Activated T-cell treated with anti-CD3 and anti-CD28 coated beads, Interleukin-2, amount 50 U/mL, for 4 hours (primary cell): ENCODE data around the gene PSMA5. TPM values are rescaled to one million over a fixed set of nuclear protein-coding genes. Genes with fewer than 3 reads are reported as not detected.
"Not testable (repeated sequence)": the region's sequence is repeated elsewhere in the genome, so short reads cannot be mapped to it uniquely, and the experiment has no call there.

Experiments used
- ATAC-seq, 2 donors: fragments of 200-7000 bp; cut with Tn5 transposase; one replicate each; pipeline ENCODE4 v1.10.0; 2021
- DNase-seq: peaks from one replicate; pipeline ENCODE4 v3.0.0-alpha.2; 2020
- H3K27me3 Mint-ChIP-seq: one replicate; pipeline ENCODE4 v1.8.0; 2021; ENCODE audit warnings: low read depth, mixed read lengths
- H3K36me3 Mint-ChIP-seq: one replicate; pipeline ENCODE4 v1.8.0; 2022; ENCODE audit warnings: mixed read lengths; ENCODE audit not compliant: insufficient read depth
- H3K4me1 Mint-ChIP-seq: one replicate; pipeline ENCODE4 v1.8.0; 2021; ENCODE audit warnings: low read depth, mixed read lengths
- H3K4me3 Mint-ChIP-seq: one replicate; pipeline ENCODE4 v1.8.0; 2021; ENCODE audit warnings: mild to moderate bottlenecking, moderate library complexity, mixed read lengths
- H3K9me3 Mint-ChIP-seq: one replicate; pipeline ENCODE4 v1.8.0; 2021; ENCODE audit warnings: mixed read lengths
- total RNA-seq, 3 donors: library from RNA; stranded (reverse); gene quantifications; one replicate each; pipeline ENCODE4 v1.2.1, GENCODE V29; 2021

Gene PSMA5
- total RNA-seq, 3 donors from 2014 or later = 298 to 351 (median 300) TPM

DNA sequence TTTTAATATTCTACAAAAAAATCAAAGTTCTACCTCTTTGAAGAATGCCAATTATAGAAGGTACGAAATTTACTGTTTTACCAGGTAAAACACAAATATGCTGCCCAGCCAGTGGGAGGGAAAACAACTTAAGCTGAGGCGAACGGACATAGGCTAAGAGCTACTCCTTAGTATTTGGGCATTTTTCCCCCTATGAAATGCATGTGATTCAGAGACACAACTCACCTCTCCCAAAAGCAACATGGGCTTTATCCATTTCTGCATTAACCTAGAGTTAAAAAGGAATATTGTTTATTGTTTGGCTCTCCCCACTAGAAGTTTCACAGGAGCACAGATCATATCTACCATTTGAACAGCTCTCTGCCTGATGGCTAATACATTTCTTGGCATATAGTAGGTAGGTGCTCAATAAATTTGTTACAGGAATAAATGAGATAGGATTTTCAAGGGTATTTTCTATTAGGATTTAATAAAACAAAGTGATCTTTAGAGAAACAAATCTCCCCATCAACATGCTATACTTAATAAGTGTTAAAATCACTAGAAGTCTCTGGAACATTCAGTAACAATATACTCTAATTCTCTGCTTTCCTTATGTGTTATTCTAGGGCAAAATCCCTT is 26.1 kb downstream of the PSMA5 start:
- H3K9me3 Mint-ChIP-seq = no peaks in the 10 kb centered on the region
- H3K36me3 Mint-ChIP-seq = peaks cover 13% of the 10 kb centered on the region
- H3K4me1 Mint-ChIP-seq = peaks cover 18% of the 10 kb centered on the region
- H3K4me3 Mint-ChIP-seq = no peak overlapping the region
- peaks cover 25% of the 10 kb centered on the region for H3K27me3 Mint-ChIP-seq
- DNase-seq (no peak), ATAC-seq (no peak)

DNA sequence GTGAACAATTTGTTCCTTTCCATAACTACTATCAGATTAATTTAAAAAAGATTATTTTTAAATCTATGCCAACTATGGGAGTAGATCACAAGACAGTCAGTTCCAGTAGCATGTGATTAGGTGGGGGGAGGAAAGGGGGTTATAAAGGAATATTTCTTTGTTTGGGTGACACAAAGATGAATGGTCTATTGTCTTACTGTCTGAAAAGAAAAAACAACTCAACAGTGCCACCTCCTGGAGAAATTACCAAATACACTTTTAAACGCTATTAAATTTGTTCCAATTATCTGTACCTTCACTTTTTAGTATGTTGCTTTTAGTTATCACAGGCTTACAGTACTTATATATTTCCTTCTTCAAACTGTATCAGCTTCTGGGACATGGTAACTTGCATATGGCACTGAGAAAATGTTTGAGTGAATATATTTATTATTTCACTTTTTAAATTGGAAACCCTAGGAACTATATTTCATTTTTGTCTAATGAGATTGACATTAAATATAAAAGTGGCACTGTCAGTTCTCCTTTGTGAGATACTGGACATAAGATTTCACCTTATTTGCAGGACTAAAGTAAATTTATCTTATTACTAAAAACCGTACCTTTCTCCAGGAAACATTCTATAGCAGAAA is 26.8 kb downstream of the PSMA5 start:
- ATAC-seq (no peak), DNase-seq (no peak)
- peaks cover 7% of the 10 kb centered on the region for H3K36me3 Mint-ChIP-seq
- H3K27me3 Mint-ChIP-seq = peaks cover 32% of the 10 kb centered on the region
- no peak overlapping the region for H3K4me3 Mint-ChIP-seq
- no peaks in the 10 kb centered on the region for H3K9me3 Mint-ChIP-seq
- peaks cover 12% of the 10 kb centered on the region for H3K4me1 Mint-ChIP-seq

DNA sequence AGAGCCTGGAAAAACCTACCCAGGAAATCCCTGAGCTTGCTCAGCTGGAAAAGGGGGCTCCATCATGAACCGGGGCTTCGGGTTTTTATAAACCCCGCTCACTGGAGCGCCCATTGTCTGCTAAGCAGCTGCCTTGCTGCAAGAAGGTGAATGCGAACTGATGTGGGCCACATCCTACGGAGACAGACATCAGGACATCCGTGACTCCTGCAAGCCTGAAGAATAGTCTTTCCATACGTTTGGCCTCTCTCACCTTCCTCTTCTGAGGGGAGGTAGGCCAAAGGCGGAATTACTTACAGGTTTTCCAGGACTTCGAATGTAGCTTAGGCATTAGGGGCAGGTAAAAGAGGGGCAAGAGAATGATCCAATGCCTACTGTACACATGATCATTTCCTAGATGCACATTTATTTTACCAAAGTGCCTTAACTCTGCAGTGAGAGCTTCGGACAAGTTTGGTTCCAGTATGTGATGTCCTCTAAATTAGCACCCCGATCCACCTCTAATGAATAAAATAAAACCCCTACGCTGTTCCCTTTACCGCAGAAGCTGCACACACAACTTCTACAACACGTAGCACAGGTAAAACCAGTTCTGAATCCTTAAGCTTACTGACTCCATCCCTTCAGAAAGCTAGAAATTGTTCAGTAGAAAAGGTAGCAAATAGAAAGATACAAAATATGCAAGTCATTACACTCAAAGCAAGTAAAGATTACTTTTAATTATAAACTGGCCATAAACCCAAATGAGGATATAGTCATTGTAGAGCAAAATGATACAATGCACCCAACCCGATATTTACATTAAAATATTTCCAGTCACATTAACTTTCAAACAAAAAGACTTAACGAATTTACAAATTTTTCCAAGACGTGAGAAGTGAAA is 27.7 kb downstream of the PSMA5 start:
- Mint-ChIP-seq H3K27me3 (peaks cover 36% of the 10 kb centered on the region), H3K4me1 (peaks cover 12% of the 10 kb centered on the region), H3K9me3 (no peaks in the 10 kb centered on the region), H3K4me3 (peak overlapping the region; percentile 77), H3K36me3 (peaks cover 7% of the 10 kb centered on the region)
- ATAC-seq (no peak), DNase-seq (no peak)

DNA sequence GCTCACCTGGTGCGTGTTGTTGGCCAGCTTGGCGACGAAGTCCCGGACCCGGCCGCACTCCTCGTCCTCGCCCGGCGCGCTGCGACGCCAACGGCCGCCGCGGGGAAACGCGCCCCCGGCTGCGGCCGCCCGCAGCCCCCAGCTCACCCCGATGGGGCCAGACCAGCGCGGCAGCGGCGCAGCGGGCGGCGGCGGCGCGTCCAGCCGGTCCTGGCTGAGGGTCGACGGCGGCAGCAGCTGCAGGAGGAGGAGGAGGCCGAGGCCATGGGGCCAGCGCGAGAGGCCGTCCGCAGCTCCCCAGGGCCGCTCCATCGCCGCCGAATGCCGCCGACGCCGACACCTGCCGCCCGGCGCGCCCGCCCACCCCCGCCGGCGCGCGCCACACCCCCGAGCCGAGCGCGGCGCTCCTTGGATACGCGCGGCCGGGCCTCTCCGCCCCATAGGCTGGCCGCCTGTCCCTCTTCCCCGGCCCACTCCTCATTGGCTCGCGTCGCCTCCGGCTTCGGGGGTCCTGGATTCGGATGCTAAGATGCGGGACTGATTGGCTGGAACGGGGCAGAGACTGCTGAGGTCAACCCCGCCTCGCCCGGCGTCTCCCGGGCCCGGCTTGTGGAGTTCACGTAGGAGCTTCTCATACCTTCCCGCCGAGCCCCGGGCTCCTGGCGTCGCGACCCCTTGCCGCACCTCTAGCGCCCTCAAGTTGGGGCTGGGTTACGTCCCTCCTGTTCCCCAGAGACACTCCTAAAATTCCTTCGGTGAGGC is 28.5 kb downstream of the PSMA5 start, which contains the start of gene SORT1:
Gene SORT1, minus strand, starts transcription at position 338 of the 762 bp plus-strand sequence. Its CDS starts 26 bp downstream, at position 312.
- no peaks in the 10 kb centered on the region for H3K9me3 Mint-ChIP-seq
- ATAC-seq = peak; percentile 98 to 99
- peak; percentile 36 for DNase-seq
- H3K4me3 Mint-ChIP-seq = peak within 1 kb of the TSS; percentile 77
- peaks cover 7% of the 10 kb centered on the region for H3K36me3 Mint-ChIP-seq
- H3K4me1 Mint-ChIP-seq = peaks cover 12% of the 10 kb centered on the region
- H3K27me3 Mint-ChIP-seq = peaks cover 42% of the 10 kb centered on the region

DNA sequence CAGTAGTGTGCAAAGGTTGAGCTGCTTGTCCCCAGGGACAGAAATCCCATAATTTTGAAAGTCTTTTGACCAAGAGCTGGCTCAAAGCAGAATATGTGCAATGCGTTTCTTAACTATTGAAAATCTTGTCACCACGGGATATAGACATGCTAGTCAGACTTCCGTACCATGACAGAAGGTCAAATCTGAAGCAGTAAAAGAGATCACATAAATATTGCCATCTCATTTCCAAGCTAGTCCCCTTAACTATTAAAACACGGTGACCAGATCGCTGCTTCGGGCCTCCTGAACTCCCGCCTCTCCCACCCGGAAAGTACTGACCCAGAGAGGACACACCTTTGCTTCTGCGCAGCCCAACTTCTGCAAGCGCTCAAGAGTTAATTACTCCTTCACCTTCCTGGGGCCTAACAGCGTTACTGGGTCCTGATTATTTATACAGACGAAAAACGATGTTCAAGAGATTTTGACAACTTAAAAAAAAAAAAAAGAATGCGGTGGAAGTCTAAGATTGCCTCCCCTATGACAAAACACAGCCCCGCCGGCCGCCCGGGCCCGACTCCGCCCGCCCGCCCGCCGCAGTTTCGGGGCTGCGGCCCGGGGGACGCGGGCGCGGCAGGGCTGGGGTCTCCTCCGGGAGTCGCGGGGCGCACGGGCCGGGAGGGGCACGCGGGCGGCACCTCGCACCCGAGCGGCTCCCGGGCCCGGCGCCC is 29.2 kb downstream of the PSMA5 start:
- no peaks in the 10 kb centered on the region for H3K9me3 Mint-ChIP-seq
- H3K27me3 Mint-ChIP-seq = peaks cover 46% of the 10 kb centered on the region
- H3K4me1 Mint-ChIP-seq = peaks cover 12% of the 10 kb centered on the region
- H3K36me3 Mint-ChIP-seq = peaks cover 5% of the 10 kb centered on the region
- DNase-seq = no peak
- H3K4me3 Mint-ChIP-seq = peak overlapping the region; percentile 76
- peak in 1 of 2 donors; percentile 44 for ATAC-seq

DNA sequence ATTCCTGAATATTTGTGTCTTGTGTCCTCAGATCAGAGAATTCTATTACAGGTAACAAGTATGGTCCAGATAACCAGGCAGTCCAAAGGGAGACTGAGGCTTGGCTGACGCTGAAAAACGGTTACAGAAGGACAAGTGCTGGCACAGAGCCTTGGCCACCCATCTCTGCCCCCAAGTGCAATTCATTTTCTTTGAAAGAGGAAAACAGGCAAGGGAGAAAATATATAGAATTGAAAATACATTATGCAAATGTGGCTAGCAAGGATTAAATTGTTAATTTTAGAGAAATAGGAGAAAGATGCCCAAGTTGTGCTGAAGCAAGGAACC is 29.8 kb downstream of the PSMA5 start:
- Mint-ChIP-seq H3K9me3 (no peaks in the 10 kb centered on the region), H3K27me3 (peaks cover 50% of the 10 kb centered on the region), H3K36me3 (peaks cover 4% of the 10 kb centered on the region), H3K4me3 (peak overlapping the region; percentile 76), H3K4me1 (peaks cover 12% of the 10 kb centered on the region)
- ATAC-seq (no peak), DNase-seq (no peak)

DNA sequence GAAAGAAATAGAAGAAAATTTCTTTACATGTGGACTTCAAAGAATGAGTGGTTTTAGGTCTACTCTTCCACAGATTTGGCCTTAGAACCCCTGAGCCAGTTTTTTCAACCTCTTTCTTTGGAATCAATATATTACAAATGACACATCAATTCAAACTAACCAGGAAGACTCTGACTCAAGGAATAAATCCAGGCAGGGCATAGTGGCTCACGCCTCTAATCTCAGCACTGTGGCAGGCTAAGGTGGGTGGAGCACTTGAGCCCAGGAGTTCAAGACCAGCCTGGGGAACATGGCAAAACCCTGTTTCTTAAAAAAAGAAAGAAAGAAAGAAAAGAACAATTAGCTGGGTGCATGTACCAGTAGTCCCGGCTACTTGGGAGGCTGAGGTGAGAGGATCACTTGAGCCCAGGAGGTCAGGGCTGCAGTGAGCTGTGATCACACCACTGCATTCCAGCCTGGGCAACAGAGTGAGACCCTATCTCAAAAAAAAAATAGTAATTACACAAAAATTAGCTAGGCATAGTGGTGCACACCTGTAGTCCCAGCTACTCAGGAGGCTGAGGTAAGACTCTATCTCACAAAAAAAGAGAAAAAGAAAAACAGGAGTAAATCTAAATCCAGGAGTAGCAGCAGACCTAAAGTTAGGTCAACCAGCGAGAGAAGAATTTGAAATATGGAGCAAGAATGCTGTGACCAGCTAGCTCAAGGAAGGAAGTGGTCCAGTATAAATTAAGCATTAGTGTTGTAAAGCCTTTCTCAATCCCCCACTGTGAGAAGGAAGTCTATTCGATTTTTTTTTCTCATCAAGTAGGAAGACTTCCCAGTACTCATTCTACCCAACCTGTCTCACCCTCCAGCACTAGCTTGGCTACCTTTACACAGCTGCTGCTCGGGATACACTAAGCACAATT is 30.4 kb downstream of the PSMA5 start:
- H3K9me3 Mint-ChIP-seq = no peaks in the 10 kb centered on the region
- ATAC-seq (no peak), DNase-seq (no peak)
- H3K36me3 Mint-ChIP-seq = peaks cover 4% of the 10 kb centered on the region
- no peak overlapping the region for H3K4me3 Mint-ChIP-seq
- peaks cover 54% of the 10 kb centered on the region for H3K27me3 Mint-ChIP-seq
- peaks cover 12% of the 10 kb centered on the region for H3K4me1 Mint-ChIP-seq

DNA sequence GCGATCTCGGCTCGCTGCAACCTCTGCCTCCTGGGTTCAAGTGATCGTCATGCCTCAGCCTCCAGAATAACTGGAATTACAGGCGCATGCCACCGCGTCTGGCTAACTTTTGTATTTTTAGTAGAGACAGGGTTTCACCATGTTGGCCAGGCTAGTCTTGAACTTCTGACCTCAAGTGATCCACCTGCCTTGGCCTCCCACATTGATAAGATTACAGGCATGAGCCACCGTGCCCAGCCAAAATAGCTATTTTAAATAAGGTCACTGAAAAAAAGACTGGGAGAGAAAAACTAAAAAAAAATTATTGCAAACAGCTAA is 31.0 kb downstream of the PSMA5 start:
- H3K9me3 Mint-ChIP-seq, H3K36me3 Mint-ChIP-seq, DNase-seq, ATAC-seq, H3K4me3 Mint-ChIP-seq: not testable (repeated sequence)
- peaks cover 12% of the 10 kb centered on the region for H3K4me1 Mint-ChIP-seq
- H3K27me3 Mint-ChIP-seq = peaks cover 57% of the 10 kb centered on the region

DNA sequence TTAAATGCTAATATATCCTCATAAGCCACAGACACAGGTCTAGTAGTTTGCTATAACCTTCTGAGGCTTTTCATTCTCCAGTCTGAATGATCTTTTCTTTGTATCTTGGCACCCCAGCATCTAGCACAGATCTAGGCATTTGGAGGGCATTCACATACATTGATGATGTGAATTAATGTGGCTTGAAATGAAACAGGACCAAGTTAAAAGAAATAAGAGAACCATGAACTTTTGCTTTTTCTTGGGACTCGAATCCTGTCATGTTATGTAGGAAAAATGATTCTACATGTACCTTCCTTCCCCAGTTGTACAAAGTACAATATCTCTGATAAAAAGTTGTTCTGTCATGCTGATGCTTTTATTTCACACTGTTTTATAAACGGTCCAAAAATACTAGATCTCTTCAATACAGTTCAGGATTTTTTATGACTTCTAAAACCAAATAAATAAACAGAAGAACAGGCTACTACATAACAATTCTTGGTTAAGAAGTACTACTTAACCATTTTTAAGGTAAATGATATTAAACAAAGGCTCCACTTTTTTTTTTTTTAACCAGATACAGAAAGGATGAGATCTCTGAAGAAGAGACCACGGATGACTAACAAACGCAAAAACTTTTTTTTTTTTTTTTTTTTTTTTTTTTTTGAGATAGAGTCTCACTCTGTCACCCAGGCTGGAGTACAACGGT is 31.5 kb downstream of the PSMA5 start:
- no peaks in the 10 kb centered on the region for H3K36me3 Mint-ChIP-seq
- H3K27me3 Mint-ChIP-seq = peaks cover 61% of the 10 kb centered on the region
- no peak overlapping the region for H3K4me3 Mint-ChIP-seq
- no peak for DNase-seq
- H3K9me3 Mint-ChIP-seq = no peaks in the 10 kb centered on the region
- ATAC-seq = no peak
- peaks cover 12% of the 10 kb centered on the region for H3K4me1 Mint-ChIP-seq

DNA sequence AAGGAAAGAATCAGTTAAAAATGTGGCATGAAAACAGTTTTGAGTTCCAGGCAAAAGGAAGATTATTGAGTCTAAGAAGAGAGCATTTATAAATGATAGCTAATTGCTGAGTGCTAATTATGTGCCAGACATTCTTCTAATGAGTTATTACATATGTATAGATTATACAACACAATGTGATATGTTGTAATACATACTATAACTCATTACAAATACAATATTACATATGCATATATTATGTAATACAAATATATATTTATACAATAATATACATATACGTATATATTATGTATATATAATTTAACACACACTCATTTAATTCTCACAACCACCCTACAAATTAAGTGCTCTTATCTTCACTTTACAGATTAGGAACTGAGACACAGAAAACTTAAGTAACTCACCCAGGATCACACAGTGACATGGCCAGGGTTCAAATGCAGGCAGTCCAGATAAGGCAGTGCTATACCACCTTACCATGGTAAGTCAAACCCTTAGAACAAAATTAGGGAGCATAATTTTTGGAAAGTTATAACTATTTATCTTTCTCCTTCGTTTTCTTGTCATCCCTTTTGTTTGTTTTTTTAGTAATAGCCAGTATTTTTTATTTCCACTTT is 32.5 kb downstream of the PSMA5 start:
- H3K36me3 Mint-ChIP-seq = no peaks in the 10 kb centered on the region
- DNase-seq (no peak), ATAC-seq (no peak)
- H3K4me1 Mint-ChIP-seq = peaks cover 12% of the 10 kb centered on the region
- H3K4me3 Mint-ChIP-seq = no peak overlapping the region
- H3K27me3 Mint-ChIP-seq = peaks cover 72% of the 10 kb centered on the region
- no peaks in the 10 kb centered on the region for H3K9me3 Mint-ChIP-seq

DNA sequence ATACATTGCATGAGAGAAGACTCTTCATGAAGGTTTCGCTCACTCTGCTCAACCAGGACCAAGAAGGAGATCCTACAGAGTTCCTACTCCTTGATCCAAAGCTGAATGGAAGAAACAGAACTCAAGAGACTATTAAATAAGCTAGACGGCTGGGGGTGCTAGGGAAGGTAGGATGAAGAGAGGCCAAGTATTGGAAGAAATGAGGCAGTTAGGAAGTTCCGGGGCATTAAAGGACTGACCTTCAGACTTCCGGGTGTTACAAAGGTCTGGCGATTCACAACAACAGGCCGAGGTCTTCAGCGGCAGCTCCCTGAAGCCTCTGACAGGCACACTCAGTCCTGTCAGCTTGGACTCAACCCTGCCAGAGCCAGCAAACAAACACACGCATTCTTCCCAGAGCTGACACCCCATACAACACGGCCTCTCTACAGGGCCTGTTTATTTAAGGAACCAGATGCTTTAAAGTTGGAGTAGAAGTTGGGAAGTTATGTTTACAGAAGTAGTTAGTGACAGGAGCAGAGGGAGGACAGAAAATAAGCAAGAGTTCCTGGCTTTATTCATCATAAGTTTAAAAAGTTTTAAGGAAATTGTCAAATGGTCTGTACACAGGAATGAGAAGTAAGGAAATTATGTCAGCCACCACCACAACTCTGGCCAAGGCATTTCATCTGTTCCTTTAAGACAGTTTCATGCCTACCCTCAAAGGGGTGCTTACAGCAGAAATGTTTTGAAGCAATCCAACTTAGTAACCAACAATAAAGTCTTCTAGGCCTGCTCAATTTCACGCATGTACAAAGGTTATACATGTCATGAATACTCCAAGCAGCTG is 33.2 kb downstream of the PSMA5 start:
- DNase-seq = no peak
- peaks cover 9% of the 10 kb centered on the region for H3K4me1 Mint-ChIP-seq
- no peaks in the 10 kb centered on the region for H3K36me3 Mint-ChIP-seq
- H3K27me3 Mint-ChIP-seq = peaks cover 70% of the 10 kb centered on the region
- ATAC-seq = no peak
- no peaks in the 10 kb centered on the region for H3K9me3 Mint-ChIP-seq
- no peak overlapping the region for H3K4me3 Mint-ChIP-seq
